ENCODE data around the gene MAF.

Gene MAF

GRCh38 chr16:79587296-79587695, 13.2 kb downstream of the MAF start:
- no peak for DNase-seq

- DNase-seq: no peak
Measured at GRCh38 chr16:79582789-79583188, 17.7 kb downstream of the MAF start.

- no peak for DNase-seq
Measured at GRCh38 chr16:79580453-79581191, 19.9 kb downstream of the MAF start.

DNA sequence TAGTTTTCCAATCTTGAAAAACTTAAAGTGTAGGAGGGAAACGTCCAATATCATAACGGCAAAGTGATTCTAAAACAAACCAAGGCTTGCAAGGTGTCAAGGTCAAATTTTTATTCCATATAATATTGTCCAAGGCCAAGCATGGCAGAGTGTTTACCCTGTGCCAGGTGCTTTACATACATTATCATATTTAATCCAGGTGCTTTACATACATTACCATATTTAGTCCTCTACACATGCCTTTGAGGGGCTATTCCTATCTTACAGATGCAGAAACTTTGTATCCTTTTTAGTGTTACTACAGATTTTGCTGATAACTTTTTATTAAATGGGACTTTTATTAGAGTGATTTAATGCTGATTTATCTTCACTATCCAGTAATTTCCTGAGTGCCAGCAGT, 23.9 kb downstream of the MAF start:
- DNase-seq: no peak

GRCh38 chr16:79573884-79574283, 26.7 kb downstream of the MAF start:
- DNase-seq: no peak

DNA sequence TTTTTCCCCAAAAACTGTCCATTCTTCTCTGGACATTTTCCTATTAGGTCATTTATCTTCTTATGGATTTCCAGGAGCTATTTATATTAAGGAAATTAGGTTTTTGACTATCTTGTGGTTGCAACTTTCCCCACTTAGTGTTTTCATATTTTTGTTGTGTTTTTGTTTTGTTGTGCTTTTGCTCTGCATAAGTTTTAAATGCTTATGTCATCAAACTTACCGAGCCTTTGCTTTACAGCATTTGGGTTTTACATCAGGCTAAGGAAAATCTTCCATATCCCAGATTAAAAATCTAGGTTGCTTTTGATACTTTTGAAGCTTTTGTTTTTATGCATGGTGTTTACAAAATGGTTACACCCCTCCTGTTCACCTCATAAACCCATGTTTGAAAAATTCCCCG, 27.5 kb downstream of the MAF start:
- DNase-seq: no peak

- no peak for DNase-seq
Measured at GRCh38 chr16:79571903-79572535, 28.5 kb downstream of the MAF start.

- DNase-seq: no peak
Measured at GRCh38 chr16:79571065-79571902, 29.3 kb downstream of the MAF start.

- DNase-seq: no peak
Measured at GRCh38 chr16:79564671-79565107, 35.8 kb downstream of the MAF start.

DNA sequence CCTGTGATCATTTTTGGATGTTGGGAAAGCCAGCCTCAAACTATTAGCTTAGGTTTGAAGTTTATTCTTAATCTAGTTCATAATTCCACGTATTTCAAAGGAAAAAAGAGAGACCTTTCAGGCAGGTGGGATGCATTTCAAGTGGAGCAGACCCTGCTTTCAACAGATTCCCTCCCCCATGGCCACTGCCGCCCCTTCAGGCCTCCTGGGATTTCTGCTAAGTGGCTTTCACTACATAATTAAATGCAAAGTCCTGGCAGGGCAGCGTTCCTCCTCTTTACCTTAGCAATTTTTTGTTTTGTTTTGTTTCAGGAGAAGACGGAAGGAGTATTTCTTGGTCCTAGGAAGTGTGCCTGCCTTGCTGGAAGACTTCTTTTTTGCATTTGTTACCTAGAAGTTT, 36.6 kb downstream of the MAF start:
- no peak for DNase-seq

- DNase-seq: no peak
Measured at GRCh38 chr16:79562166-79562823, 38.2 kb downstream of the MAF start.

DNA sequence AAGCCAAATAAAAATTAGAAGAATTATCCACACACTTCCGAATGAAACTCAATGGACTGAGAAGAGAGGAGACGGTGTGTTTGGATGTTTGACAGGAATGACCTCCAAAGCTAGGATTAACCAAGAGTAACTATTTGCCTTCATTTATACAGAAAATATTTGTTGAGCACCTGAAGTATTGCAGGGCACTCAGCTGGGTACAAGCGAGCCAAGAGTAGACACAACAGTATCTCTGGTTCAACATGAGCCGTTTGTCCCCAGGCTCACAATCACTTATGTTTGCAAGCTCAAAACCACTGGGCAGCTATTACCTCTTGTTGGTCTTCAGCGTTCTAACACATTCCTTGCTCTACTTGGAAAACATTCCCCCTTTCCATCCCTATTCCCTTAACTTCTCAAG, 38.8 kb downstream of the MAF start:
- DNase-seq: no peak

DNA sequence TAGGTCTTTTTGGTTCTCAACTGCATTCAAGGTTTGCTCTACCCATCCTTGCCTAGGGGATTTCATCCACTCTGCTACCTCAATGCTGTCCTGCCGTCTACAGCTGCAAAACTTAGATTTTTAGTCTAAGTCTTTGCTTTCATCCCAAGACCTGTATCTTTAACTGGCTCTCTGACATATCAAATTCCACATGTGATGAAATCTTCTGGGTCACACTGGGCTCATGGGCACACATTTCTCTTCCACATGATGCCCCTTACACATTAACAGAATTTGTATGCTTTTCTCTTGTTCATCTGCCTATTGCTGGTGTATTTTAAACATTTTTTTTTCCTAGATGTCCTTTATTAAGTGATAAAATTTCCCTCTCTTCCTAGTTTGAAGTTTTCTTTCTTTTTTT, 39.6 kb downstream of the MAF start:
- no peak for DNase-seq

DNA sequence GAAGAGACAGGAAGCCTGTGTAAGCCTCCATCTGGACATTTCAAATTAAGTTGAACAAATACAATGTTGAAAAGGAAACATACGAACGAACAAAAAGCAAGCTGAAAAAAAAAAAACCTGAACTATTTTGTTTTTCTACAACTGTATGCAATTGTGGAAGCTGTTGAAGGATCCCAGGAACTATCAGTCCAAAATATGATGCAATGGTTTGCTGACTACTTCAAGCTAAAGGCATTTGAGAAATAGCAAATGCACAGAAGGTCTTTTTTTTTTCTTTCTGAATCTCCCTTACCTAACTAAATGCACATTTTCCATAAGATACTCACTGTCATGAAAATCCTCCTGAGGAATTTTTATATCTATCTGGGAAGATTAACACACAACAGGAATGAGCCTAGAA, 40.2 kb downstream of the MAF start:
- no peak for DNase-seq

- DNase-seq: no peak
Measured at GRCh38 chr16:79559532-79559931, 41.0 kb downstream of the MAF start.

- DNase-seq: no peak
Measured at GRCh38 chr16:79557421-79557820, 43.1 kb downstream of the MAF start.

- no peak for DNase-seq
Measured at GRCh38 chr16:79554912-79555311, 45.6 kb downstream of the MAF start.

GRCh38 chr16:79550373-79550772, 50.2 kb downstream of the MAF start:
- DNase-seq: no peak

DNA sequence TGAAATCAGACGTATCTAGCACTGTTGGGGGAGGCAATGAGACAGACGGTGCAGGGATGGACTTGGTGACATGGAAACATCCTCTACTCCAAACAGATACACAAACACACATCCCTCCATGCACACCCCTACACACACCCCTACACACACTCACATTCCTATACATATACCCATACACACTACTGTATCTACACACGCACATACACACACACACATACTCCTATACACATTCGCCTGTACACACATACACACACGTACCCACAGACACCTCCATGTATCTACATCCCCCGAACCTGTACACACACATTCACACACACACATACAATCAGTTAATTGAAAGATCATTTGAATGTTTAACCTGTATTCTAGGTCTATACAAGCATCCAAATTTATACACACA, 53.5 kb downstream of the MAF start:
- DNase-seq: no peak
